ENCODE measurements around the gene RBFOX1. TPM values are rescaled to one million over a fixed set of nuclear protein-coding genes. Genes with fewer than 3 reads are reported as not detected.

RBFOX1 gene
- polyA plus RNA-seq, 1 of the 3 experiments (the other 2 are of a cell fraction) = not detected

DNA sequence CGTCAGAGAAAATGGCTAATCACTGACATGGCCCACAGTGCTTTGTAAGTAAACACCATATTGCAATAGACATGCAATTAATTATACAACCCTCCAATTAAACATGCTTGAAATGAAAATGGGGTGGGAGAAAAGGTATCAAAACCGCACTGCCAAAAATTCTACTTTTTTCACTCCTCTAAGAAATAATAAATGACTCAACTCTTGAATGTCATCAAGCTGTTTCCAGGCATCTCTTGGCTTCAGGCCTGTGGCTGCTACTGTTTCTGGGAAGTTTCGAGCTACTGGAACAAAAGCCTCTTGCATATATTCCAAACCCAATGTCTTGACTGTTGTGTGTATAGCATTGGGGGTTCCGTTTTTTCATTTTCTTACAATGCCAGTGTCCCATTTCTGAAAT is 412.6 kb downstream of the RBFOX1 start:
- Histone ChIP-seq H3K4me3 (ENCODE audit: low read depth in 2 of 2, low read length in 1 of 2) (no peak overlapping the region), H3K4me2 (no peak overlapping the region), H3K36me3 (replicated peaks in 1 of 2; ENCODE audit: control insufficient read depth in 1 of 2, insufficient read depth in 2 of 2, low read length in 1 of 2) (no peaks in the 10 kb centered on the region), H2AFZ (ENCODE audit: low read depth) (no peak overlapping the region), H3K4me1 (ENCODE audit: control insufficient read depth in 1 of 2, insufficient read depth in 2 of 2, low read depth in 1 of 2, low read length in 1 of 2) (no peaks in the 10 kb centered on the region), H3K9me2 (no peaks in the 10 kb centered on the region), H3K27me3 (ENCODE audit: insufficient read depth) (no peaks in the 10 kb centered on the region), H3F3A (replicated peaks; ENCODE audit: insufficient read depth) (no peaks in the 10 kb centered on the region), H3K9ac (no peak overlapping the region), H3K9me3 (no peaks in the 10 kb centered on the region), H3K27ac (ENCODE audit: low read depth in 2 of 2, low read length in 1 of 2) (no peak overlapping the region), H4K20me1 (ENCODE audit: insufficient read depth) (no peaks in the 10 kb centered on the region), H3K79me2 (ENCODE audit: insufficient read depth) (no peaks in the 10 kb centered on the region)
- no peak for DNase-seq
- ChIA-PET CTCF (no interaction called here), POLR2A (no interaction called here)
- 10% methylated on average over 4 of the region's 4 CpGs for whole genome bisulfite sequencing (ENCODE audit: low lambda C conversion rate)
- TF ChIP-seq, protein P1, sequence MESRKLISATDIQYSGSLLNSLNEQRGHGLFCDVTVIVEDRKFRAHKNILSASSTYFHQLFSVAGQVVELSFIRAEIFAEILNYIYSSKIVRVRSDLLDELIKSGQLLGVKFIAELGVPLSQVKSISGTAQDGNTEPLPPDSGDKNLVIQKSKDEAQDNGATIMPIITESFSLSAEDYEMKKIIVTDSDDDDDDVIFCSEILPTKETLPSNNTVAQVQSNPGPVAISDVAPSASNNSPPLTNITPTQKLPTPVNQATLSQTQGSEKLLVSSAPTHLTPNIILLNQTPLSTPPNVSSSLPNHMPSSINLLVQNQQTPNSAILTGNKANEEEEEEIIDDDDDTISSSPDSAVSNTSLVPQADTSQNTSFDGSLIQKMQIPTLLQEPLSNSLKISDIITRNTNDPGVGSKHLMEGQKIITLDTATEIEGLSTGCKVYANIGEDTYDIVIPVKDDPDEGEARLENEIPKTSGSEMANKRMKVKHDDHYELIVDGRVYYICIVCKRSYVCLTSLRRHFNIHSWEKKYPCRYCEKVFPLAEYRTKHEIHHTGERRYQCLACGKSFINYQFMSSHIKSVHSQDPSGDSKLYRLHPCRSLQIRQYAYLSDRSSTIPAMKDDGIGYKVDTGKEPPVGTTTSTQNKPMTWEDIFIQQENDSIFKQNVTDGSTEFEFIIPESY (IDR thresholded peaks at IDR 0.05; ENCODE audit: borderline replicate concordance, low read depth) = no peak
- TF ChIP-seq TEAD4 (IDR thresholded peaks at IDR 0.05; ENCODE audit: borderline replicate concordance, insufficient read depth) (no peak), YY1 (IDR thresholded peaks at IDR 0.05; ENCODE audit: low read depth) (no peak)
- TF ChIP-seq, protein P2, sequence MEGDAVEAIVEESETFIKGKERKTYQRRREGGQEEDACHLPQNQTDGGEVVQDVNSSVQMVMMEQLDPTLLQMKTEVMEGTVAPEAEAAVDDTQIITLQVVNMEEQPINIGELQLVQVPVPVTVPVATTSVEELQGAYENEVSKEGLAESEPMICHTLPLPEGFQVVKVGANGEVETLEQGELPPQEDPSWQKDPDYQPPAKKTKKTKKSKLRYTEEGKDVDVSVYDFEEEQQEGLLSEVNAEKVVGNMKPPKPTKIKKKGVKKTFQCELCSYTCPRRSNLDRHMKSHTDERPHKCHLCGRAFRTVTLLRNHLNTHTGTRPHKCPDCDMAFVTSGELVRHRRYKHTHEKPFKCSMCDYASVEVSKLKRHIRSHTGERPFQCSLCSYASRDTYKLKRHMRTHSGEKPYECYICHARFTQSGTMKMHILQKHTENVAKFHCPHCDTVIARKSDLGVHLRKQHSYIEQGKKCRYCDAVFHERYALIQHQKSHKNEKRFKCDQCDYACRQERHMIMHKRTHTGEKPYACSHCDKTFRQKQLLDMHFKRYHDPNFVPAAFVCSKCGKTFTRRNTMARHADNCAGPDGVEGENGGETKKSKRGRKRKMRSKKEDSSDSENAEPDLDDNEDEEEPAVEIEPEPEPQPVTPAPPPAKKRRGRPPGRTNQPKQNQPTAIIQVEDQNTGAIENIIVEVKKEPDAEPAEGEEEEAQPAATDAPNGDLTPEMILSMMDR (IDR thresholded peaks at IDR 0.05) = no peak

DNA sequence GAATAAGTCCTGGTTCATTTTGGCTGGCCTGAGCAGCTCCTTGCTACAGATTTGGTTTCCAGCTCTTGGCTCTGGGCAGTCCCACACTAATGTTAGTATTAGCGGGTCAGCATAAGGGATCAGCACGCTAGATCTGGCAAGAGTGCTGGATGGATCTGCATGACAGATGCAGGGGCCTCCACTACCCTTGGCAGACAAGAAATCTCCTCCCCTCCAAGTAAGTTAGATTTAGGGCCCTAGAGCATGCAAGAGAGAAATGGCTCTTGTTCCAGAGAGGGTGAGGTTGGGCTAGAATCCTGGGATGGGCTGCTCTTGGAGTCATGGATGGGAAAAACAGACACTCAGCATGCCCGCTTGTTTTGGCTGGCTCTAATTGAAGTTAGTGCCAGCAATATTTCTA is 414.3 kb downstream of the RBFOX1 start:
- no peak overlapping the region for H3K27ac ChIP-seq (ENCODE audit: low read depth in 2 of 2, low read length in 1 of 2)
- no peaks in the 10 kb centered on the region for H3K79me2 ChIP-seq (ENCODE audit: insufficient read depth)
- H3K9me3 ChIP-seq = no peaks in the 10 kb centered on the region
- 12% methylated on average over 3 of the region's 3 CpGs for WGBS (ENCODE audit: low lambda C conversion rate)
- no peak overlapping the region for H3K4me2 ChIP-seq
- H3K36me3 ChIP-seq (replicated peaks in 1 of 2; ENCODE audit: control insufficient read depth in 1 of 2, insufficient read depth in 2 of 2, low read length in 1 of 2) = no peaks in the 10 kb centered on the region
- ChIA-PET CTCF (no interaction called here), POLR2A (no interaction called here)
- TF ChIP-seq, protein P3, sequence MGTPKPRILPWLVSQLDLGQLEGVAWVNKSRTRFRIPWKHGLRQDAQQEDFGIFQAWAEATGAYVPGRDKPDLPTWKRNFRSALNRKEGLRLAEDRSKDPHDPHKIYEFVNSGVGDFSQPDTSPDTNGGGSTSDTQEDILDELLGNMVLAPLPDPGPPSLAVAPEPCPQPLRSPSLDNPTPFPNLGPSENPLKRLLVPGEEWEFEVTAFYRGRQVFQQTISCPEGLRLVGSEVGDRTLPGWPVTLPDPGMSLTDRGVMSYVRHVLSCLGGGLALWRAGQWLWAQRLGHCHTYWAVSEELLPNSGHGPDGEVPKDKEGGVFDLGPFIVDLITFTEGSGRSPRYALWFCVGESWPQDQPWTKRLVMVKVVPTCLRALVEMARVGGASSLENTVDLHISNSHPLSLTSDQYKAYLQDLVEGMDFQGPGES (IDR thresholded peaks at IDR 0.05; ENCODE audit: low read depth, low read length) = no peak
- TF ChIP-seq, protein P4, sequence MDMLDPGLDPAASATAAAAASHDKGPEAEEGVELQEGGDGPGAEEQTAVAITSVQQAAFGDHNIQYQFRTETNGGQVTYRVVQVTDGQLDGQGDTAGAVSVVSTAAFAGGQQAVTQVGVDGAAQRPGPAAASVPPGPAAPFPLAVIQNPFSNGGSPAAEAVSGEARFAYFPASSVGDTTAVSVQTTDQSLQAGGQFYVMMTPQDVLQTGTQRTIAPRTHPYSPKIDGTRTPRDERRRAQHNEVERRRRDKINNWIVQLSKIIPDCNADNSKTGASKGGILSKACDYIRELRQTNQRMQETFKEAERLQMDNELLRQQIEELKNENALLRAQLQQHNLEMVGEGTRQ (IDR thresholded peaks at IDR 0.05; ENCODE audit: borderline replicate concordance, low read depth, low read length) = no peak
- TF ChIP-seq RXRA (IDR thresholded peaks at IDR 0.05; ENCODE audit: borderline replicate concordance, low read depth) = no peak
- TF ChIP-seq, protein P5, sequence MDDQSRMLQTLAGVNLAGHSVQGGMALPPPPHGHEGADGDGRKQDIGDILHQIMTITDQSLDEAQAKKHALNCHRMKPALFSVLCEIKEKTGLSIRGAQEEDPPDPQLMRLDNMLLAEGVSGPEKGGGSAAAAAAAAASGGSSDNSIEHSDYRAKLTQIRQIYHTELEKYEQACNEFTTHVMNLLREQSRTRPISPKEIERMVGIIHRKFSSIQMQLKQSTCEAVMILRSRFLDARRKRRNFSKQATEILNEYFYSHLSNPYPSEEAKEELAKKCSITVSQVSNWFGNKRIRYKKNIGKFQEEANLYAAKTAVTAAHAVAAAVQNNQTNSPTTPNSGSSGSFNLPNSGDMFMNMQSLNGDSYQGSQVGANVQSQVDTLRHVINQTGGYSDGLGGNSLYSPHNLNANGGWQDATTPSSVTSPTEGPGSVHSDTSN (IDR thresholded peaks at IDR 0.05) = no peak
- TF ChIP-seq, protein P6, sequence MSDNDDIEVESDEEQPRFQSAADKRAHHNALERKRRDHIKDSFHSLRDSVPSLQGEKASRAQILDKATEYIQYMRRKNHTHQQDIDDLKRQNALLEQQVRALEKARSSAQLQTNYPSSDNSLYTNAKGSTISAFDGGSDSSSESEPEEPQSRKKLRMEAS (IDR thresholded peaks at IDR 0.05; ENCODE audit: low read depth) = no peak
- TF ChIP-seq GATA2 (CRISPR knock-in tag; IDR thresholded peaks at IDR 0.05) = no peak
- TF ChIP-seq MEF2A (IDR thresholded peaks at IDR 0.05; ENCODE audit: borderline replicate concordance, low read depth) = no peak
- no peak for TF ChIP-seq TEAD4 (IDR thresholded peaks at IDR 0.05; ENCODE audit: borderline replicate concordance, insufficient read depth)
- H3K9me2 ChIP-seq = no peaks in the 10 kb centered on the region
- no peaks in the 10 kb centered on the region for H3K27me3 ChIP-seq (ENCODE audit: insufficient read depth)
- H4K20me1 ChIP-seq (ENCODE audit: insufficient read depth) = no peaks in the 10 kb centered on the region
- no peak overlapping the region for H2AFZ ChIP-seq (ENCODE audit: low read depth)
- DNase-seq = no peak
- H3K4me1 ChIP-seq (ENCODE audit: control insufficient read depth in 1 of 2, insufficient read depth in 2 of 2, low read depth in 1 of 2, low read length in 1 of 2) = no peaks in the 10 kb centered on the region
- no peaks in the 10 kb centered on the region for H3F3A ChIP-seq (replicated peaks; ENCODE audit: insufficient read depth)
- H3K9ac ChIP-seq = no peak overlapping the region
- no peak overlapping the region for H3K4me3 ChIP-seq (ENCODE audit: low read depth in 2 of 2, low read length in 1 of 2)

All from SK-N-SH (cell line).